ENCODE results near the gene TUBA4A. TPM values are rescaled to one million over a fixed set of nuclear protein-coding genes. Genes with fewer than 3 reads are reported as not detected.
A peak's percentile ranks its signal among the peaks of the same experiment; 100 is the strongest.

Gene TUBA4A
- total and polyA plus RNA-seq, 5 donors from 2014 or later: 217 to 323 (median 261) TPM

DNA sequence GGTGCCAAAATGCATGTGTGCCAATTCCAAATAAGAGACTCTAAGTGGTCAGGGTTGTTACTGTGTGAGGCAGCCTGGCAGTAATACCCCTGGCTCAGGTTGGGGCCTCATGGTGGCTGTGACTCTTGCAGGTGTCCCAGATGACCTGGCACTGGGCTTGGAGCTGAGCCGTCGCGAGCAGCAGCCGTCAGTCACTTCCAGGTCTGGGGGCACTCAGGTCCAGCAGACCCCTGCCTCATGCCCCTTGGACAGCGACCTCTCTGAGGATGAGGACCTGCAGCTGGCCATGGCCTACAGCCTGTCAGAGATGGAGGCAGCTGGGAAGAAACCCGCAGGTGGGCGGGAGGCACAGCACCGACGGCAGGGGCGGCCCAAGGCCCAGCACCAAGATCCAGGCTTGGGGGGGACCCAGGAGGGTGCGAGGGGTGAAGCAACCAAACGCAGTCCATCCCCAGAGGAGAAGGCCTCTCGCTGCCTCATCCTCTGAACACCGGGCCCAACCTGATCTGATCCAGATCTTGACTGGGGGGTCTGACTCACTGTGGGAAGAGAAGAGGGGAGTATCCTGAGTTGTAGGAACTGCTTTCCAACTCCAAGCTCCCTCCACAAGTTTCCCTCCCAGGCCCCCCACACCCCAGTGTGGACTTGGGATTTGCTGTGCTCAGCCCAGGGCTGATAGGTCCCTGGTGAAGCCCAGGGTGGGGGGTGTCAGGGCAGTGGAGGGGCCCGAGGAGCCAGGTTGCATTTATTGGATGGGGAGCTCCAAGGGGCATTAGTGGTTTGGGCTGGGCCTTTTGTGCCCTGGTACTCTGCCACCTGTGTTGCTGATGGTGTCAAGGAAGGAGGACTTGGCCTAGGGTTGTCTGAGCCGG, 31.0 kb upstream of the TUBA4A start:
- Histone ChIP-seq H3K4me3 (ENCODE audit: low read depth, low read length) (no peak overlapping the region), H3K4me1 (ENCODE audit: control insufficient read depth, insufficient read depth, low read length, poor library complexity, severe bottlenecking) (peaks cover 13% of the 10 kb centered on the region), H3K9me3 (ENCODE audit: control insufficient read depth in 2 of 2, low read length in 2 of 2) (no peaks in the 10 kb centered on the region), H3K27me3 (ENCODE audit: control insufficient read depth, insufficient read depth, low read length) (no peaks in the 10 kb centered on the region), H3K27ac (ENCODE audit: insufficient read depth, low read length, poor library complexity, severe bottlenecking) (no peak overlapping the region), H3K36me3 (ENCODE audit: control insufficient read depth, insufficient read depth, low read length) (peaks cover 55% of the 10 kb centered on the region)
- peaks cover 6 to 43% (median 11%) of the 10 kb centered on the region in 4 donors for H3K4me1 Mint-ChIP-seq
- H3K27ac Mint-ChIP-seq: no peak overlapping the region
- DNase-seq (no peak), ATAC-seq (ENCODE audit: low read depth in 2 of 2) (no peak)
- peaks cover 5% of the 10 kb centered on the region for H3K27me3 Mint-ChIP-seq
- peaks cover 0 to under 1% (median 0%) of the 10 kb centered on the region in 7 donors for H3K9me3 Mint-ChIP-seq
- H3K4me3 Mint-ChIP-seq: no peak overlapping the region
- H3K36me3 Mint-ChIP-seq: peaks cover 28% of the 10 kb centered on the region

DNA sequence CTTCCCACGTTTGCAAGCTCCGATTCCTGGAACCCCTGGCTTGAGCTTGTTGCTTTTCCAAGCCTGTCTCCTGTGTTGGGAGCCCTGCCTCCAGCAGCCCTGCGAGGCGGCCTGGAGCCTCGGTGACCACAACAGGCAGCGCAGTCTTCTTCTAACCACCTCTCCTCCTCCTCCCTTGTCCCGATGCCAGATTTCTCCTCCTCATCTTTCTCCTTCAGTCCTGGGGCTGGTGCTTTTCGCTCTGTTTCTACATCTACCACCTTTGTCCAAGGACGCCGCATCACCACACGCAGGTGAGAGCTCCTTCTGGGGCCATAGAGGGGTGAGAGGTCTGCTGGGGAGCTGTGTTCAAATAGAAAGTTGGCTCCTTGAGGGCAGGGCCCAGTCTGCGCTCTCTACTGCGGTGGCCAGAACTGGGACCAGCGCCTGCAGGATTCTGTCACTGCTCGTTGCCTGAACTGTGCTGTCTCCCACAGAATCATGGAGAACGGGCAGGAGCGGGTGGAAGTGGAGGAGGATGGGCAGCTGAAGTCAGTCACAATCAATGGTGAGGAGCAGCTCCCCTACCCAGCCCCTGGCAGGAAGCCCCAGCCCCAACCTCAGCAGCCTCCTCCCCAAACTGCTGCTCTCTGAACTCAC, 29.3 kb upstream of the TUBA4A start:
- Mint-ChIP-seq H3K4me1 (peaks cover 12 to 57% (median 19%) of the 10 kb centered on the region in 4 donors), H3K27me3 (peaks cover 8% of the 10 kb centered on the region), H3K27ac (peak overlapping the region in 2 of 3 donors; percentile 14 to 81), H3K9me3 (peaks cover 0 to 2% (median 0%) of the 10 kb centered on the region in 7 donors), H3K4me3 (peak overlapping the region in 3 of 4 donors; percentile 18 to 69 (median 54)), H3K36me3 (peaks cover 28% of the 10 kb centered on the region)
- Histone ChIP-seq H3K4me3 (ENCODE audit: low read depth, low read length) (no peak overlapping the region), H3K27ac (ENCODE audit: insufficient read depth, low read length, poor library complexity, severe bottlenecking) (no peak overlapping the region), H3K36me3 (ENCODE audit: control insufficient read depth, insufficient read depth, low read length) (peaks cover 55% of the 10 kb centered on the region), H3K9me3 (ENCODE audit: control insufficient read depth in 2 of 2, low read length in 2 of 2) (no peaks in the 10 kb centered on the region), H3K27me3 (ENCODE audit: control insufficient read depth, insufficient read depth, low read length) (no peaks in the 10 kb centered on the region), H3K4me1 (ENCODE audit: control insufficient read depth, insufficient read depth, low read length, poor library complexity, severe bottlenecking) (peaks cover 24% of the 10 kb centered on the region)
- DNase-seq (no peak), ATAC-seq (ENCODE audit: low read depth in 2 of 2) (no peak)

DNA sequence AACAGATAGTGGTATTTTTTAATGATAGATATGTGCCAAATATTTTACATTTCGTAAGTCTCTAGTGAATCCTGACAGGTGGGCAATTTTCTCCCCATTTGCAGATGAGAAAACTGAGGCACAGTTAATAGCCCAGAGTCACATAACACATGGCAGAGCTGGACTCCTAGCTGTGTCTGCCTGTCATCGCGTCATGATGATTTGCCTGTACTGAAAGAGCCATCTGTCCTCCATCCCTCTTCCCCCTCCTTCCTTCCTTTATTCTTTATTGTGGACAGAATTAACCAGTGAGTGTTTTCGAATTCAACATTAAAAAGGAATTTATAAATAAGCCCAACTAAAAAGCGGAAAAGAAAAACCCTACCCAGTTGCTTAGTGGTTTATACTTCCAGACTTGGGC, 28.7 kb upstream of the TUBA4A start:
- Histone ChIP-seq H3K36me3 (ENCODE audit: control insufficient read depth, insufficient read depth, low read length) (peaks cover 55% of the 10 kb centered on the region), H3K4me1 (ENCODE audit: control insufficient read depth, insufficient read depth, low read length, poor library complexity, severe bottlenecking) (peaks cover 31% of the 10 kb centered on the region), H3K27ac (ENCODE audit: insufficient read depth, low read length, poor library complexity, severe bottlenecking) (no peak overlapping the region), H3K27me3 (ENCODE audit: control insufficient read depth, insufficient read depth, low read length) (no peaks in the 10 kb centered on the region), H3K9me3 (ENCODE audit: control insufficient read depth in 2 of 2, low read length in 2 of 2) (no peaks in the 10 kb centered on the region), H3K4me3 (ENCODE audit: low read depth, low read length) (no peak overlapping the region)
- H3K9me3 Mint-ChIP-seq: peaks cover 0 to 2% (median 0%) of the 10 kb centered on the region in 7 donors
- peaks cover 28% of the 10 kb centered on the region for H3K36me3 Mint-ChIP-seq
- H3K4me1 Mint-ChIP-seq: peaks cover 19 to 63% (median 26%) of the 10 kb centered on the region in 4 donors
- H3K27me3 Mint-ChIP-seq: peaks cover 8% of the 10 kb centered on the region
- ATAC-seq (ENCODE audit: low read depth in 2 of 2) (no peak), DNase-seq (no peak)
- peak overlapping the region in 2 of 4 donors; percentile 20 to 48 for H3K4me3 Mint-ChIP-seq
- H3K27ac Mint-ChIP-seq: peak overlapping the region in 2 of 3 donors; percentile 4 to 81

DNA sequence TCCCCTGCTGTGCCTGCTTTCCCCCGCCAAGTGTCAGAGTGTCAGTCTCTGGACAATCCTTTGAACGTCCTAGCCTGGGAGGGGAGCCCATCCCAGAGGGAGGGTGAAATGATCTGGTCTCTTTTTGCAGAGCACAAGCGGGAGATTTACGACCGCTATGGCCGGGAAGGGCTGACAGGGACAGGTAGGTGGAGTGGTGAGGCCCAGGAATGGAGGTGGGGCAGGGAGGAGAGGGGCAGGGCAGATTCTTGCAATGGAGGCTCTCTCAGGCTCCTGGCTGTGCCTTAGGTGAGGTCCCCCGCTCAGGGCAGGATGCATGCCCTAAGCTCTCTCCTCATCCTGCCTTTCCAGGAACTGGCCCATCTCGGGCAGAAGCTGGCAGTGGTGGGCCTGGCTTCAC, 27.9 kb upstream of the TUBA4A start:
- peaks cover 0 to 2% (median 0%) of the 10 kb centered on the region in 7 donors for H3K9me3 Mint-ChIP-seq
- H3K4me1 Mint-ChIP-seq: peaks cover 22 to 67% (median 29%) of the 10 kb centered on the region in 4 donors
- H3K4me3 Mint-ChIP-seq: peak overlapping the region in 2 of 4 donors; percentile 65 to 75
- Histone ChIP-seq H3K4me3 (ENCODE audit: low read depth, low read length) (no peak overlapping the region), H3K27ac (ENCODE audit: insufficient read depth, low read length, poor library complexity, severe bottlenecking) (no peak overlapping the region), H3K27me3 (ENCODE audit: control insufficient read depth, insufficient read depth, low read length) (no peaks in the 10 kb centered on the region), H3K9me3 (ENCODE audit: control insufficient read depth in 2 of 2, low read length in 2 of 2) (no peaks in the 10 kb centered on the region), H3K4me1 (ENCODE audit: control insufficient read depth, insufficient read depth, low read length, poor library complexity, severe bottlenecking) (peaks cover 33% of the 10 kb centered on the region), H3K36me3 (ENCODE audit: control insufficient read depth, insufficient read depth, low read length) (peaks cover 55% of the 10 kb centered on the region)
- H3K27ac Mint-ChIP-seq: peak overlapping the region in 2 of 3 donors; percentile 85 to 100
- DNase-seq (no peak), ATAC-seq (ENCODE audit: low read depth in 2 of 2) (no peak)
- H3K27me3 Mint-ChIP-seq: peaks cover 8% of the 10 kb centered on the region
- peaks cover 28% of the 10 kb centered on the region for H3K36me3 Mint-ChIP-seq

DNA sequence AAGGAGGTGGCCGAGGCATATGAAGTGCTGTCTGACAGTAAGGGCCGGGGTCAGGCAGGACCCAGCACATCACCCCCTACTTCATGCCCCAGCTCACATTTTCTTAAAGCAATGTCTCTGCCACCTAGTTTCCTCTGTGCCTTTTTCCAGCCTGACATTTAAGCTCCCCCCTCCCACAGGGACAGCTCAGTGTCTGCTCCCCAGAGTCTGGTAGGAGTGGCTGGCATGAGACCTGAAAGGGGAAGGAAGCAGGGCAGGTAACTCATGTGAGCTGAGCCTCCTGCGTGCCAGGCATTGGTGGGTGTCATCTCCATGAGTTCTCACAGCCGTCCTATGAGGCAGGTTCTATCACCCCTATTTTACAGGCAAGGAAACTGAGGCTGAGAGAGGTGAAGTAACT, 26.9 kb upstream of the TUBA4A start:
- H3K27me3 Mint-ChIP-seq: peaks cover 8% of the 10 kb centered on the region
- peaks cover 33% of the 10 kb centered on the region for H3K4me1 ChIP-seq (ENCODE audit: control insufficient read depth, insufficient read depth, low read length, poor library complexity, severe bottlenecking)
- H3K4me3 Mint-ChIP-seq: peak overlapping the region in 3 of 4 donors; percentile 55 to 97 (median 75)
- H3K4me1 Mint-ChIP-seq: peaks cover 22 to 67% (median 29%) of the 10 kb centered on the region in 4 donors
- H3K4me3 ChIP-seq (ENCODE audit: low read depth, low read length): no peak overlapping the region
- ATAC-seq (ENCODE audit: low read depth in 2 of 2) (no peak), DNase-seq (no peak)
- peak overlapping the region; percentile 99 for H3K27ac ChIP-seq (ENCODE audit: insufficient read depth, low read length, poor library complexity, severe bottlenecking)
- H3K27me3 ChIP-seq (ENCODE audit: control insufficient read depth, insufficient read depth, low read length): no peaks in the 10 kb centered on the region
- H3K9me3 Mint-ChIP-seq: peaks cover 0 to 2% (median 0%) of the 10 kb centered on the region in 7 donors
- peak overlapping the region in 2 of 3 donors; percentile 100 for H3K27ac Mint-ChIP-seq
- no peaks in the 10 kb centered on the region for H3K9me3 ChIP-seq (ENCODE audit: control insufficient read depth in 2 of 2, low read length in 2 of 2)
- H3K36me3 Mint-ChIP-seq: peaks cover 28% of the 10 kb centered on the region
- H3K36me3 ChIP-seq (ENCODE audit: control insufficient read depth, insufficient read depth, low read length): peaks cover 54% of the 10 kb centered on the region

DNA sequence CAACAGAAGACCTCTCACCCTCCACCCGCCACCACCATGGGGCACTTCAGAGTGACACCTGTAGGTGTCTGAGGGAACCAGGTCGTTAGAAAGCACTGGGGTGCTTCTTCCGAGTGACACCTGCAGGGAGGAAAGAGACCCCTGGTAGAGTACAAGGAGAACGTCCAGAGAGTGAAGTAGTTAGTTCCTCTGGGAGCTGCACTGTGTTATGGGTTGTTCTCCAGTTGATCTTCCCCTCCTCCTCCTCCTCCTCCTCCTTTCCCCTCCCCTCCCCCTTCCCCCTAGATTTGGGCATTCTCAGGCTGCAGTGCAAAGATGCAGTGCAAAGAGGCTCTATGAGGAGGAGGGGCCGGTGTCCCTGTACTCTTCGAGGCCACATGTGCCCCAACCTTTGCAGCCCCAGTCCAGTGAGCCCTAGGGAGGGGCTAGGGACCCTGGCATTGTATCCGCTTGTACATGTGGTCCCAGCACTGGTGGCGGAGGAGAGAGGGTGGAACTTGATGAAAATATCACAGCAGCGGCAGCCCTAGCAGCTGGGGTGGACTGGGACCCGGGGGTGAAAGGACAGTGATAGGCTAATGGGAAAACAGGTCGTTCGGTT, 26.3 kb upstream of the TUBA4A start:
- H3K27ac ChIP-seq (ENCODE audit: insufficient read depth, low read length, poor library complexity, severe bottlenecking): peak overlapping the region; percentile 99
- peaks cover 47% of the 10 kb centered on the region for H3K36me3 ChIP-seq (ENCODE audit: control insufficient read depth, insufficient read depth, low read length)
- H3K4me1 Mint-ChIP-seq: peaks cover 22 to 64% (median 29%) of the 10 kb centered on the region in 4 donors
- H3K27ac Mint-ChIP-seq: peak overlapping the region; percentile 99 to 100 (median 100)
- H3K4me3 ChIP-seq (ENCODE audit: low read depth, low read length): peak overlapping the region; percentile 72
- no peaks in the 10 kb centered on the region for H3K9me3 ChIP-seq (ENCODE audit: control insufficient read depth in 2 of 2, low read length in 2 of 2)
- peaks cover 0 to 2% (median 0%) of the 10 kb centered on the region in 7 donors for H3K9me3 Mint-ChIP-seq
- peaks cover 31% of the 10 kb centered on the region for H3K4me1 ChIP-seq (ENCODE audit: control insufficient read depth, insufficient read depth, low read length, poor library complexity, severe bottlenecking)
- no peaks in the 10 kb centered on the region for H3K27me3 ChIP-seq (ENCODE audit: control insufficient read depth, insufficient read depth, low read length)
- H3K27me3 Mint-ChIP-seq: peaks cover 9% of the 10 kb centered on the region
- DNase-seq: no peak
- peak overlapping the region; percentile 91 to 98 (median 95) for H3K4me3 Mint-ChIP-seq
- peaks cover 25% of the 10 kb centered on the region for H3K36me3 Mint-ChIP-seq
- ATAC-seq (ENCODE audit: low read depth in 2 of 2): no peak

DNA sequence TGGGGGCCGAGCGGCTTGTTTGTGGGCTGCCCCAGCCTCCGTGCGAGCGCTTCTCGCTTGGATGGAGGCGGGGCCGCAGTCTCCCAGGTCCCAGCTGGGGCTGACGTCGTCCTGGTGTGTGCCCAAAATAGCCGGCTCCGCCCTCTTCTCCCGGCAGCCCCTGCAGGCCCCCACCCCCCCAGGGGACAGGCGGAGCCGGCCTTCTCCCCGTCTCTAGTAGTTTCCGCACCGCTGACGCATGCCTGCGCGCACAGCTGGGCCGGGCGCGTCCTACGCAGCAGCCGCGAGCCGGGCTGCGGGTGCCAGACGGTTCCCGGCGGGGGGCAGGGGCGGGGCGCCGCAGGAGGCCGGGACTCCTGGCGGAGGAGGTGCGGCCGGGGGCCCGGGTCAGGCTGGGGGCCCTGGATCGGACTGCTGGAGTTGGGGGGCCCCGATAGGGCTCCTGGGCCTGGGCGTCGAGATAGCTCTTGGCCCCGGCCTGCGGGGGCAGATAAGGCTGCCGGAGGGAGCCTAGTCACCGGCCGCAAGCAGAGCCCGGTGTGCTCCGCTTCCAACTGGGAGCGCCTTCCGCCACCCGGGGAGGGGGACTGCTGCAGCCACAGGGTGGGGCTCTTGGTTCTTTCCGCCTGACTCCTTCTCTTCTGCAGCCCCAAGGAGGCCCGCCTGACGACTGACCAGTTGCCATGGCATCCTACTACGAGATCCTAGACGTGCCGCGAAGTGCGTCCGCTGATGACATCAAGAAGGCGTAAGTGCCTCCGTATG, 25.6 kb upstream of the TUBA4A start, which contains the start of gene DNAJB2:
Gene DNAJB2, plus strand, starts transcription at position 216 of the 765 bp plus-strand sequence. Its CDS starts 468 bp downstream, at position 684.
- peaks cover 22 to 64% (median 29%) of the 10 kb centered on the region in 4 donors for H3K4me1 Mint-ChIP-seq

More for the DNA sequence above, 25.6 kb upstream of the TUBA4A start, which contains the start of gene DNAJB2:
- Mint-ChIP-seq H3K9me3 (peaks cover 0 to 2% (median 0%) of the 10 kb centered on the region in 7 donors), H3K36me3 (peaks cover 25% of the 10 kb centered on the region), H3K27me3 (peaks cover 12% of the 10 kb centered on the region), H3K27ac (peak within 1 kb of the TSS; percentile 99 to 100 (median 100)), H3K4me3 (peak within 1 kb of the TSS; percentile 93 to 98 (median 96))
- Histone ChIP-seq H3K9me3 (ENCODE audit: control insufficient read depth in 2 of 2, low read length in 2 of 2) (no peaks in the 10 kb centered on the region), H3K27me3 (ENCODE audit: control insufficient read depth, insufficient read depth, low read length) (no peaks in the 10 kb centered on the region), H3K4me1 (ENCODE audit: control insufficient read depth, insufficient read depth, low read length, poor library complexity, severe bottlenecking) (peaks cover 28% of the 10 kb centered on the region), H3K4me3 (ENCODE audit: low read depth, low read length) (peak within 1 kb of the TSS; percentile 78), H3K36me3 (ENCODE audit: control insufficient read depth, insufficient read depth, low read length) (peaks cover 40% of the 10 kb centered on the region), H3K27ac (ENCODE audit: insufficient read depth, low read length, poor library complexity, severe bottlenecking) (peak within 1 kb of the TSS; percentile 99)
- DNase-seq (peak; percentile 98 to 99 (median 98)), ATAC-seq (ENCODE audit: low read depth in 2 of 2) (peak; percentile 91 to 92)
